Fibroblast of pulmonary artery (primary cell): ENCODE measurements around the gene GKN1.

Source experiments
- DNase-seq: peaks from one replicate; pipeline ENCODE4 v3.0.0-alpha.2; 2010; ENCODE audit warnings: low read depth
- H3K4me3 ChIP-seq: replicated peaks from 2 replicates; pipeline ENCODE4 v1.5.1; 2011; ENCODE audit warnings: low read depth, mild to moderate bottlenecking, control low read depth, low read length, moderate library complexity
- CTCF ChIP-seq: IDR thresholded peaks from 2 replicates; pipeline ENCODE4 v1.5.1; 2011; ENCODE audit warnings: mild to moderate bottlenecking, control low read depth, low read length, inconsistent platforms; ENCODE audit errors: missing control alignments

The GKN1 gene

GRCh38 chr2:68971591-68972231 lies 2.7 kb upstream of the GKN1 start:
- H3K4me3 ChIP-seq, result no peak overlapping the region
- DNase-seq, result peak; percentile 94
- TF ChIP-seq CTCF, result no peak

GRCh38 chr2:68974946-68975665 lies 670 bp downstream of the GKN1 start:
- no peak for TF ChIP-seq CTCF
- peak; percentile 7 for DNase-seq

GRCh38 chr2:68975844-68976243 lies 1.4 kb downstream of the GKN1 start:
- no peak for DNase-seq
- TF ChIP-seq CTCF, result no peak
- no peak overlapping the region for H3K4me3 ChIP-seq

More at GRCh38 chr2:68974946-68975665, 670 bp downstream of the GKN1 start:
- H3K4me3 ChIP-seq, result no peak overlapping the region

GRCh38 chr2:68977453-68977852 lies 3.0 kb downstream of the GKN1 start:
- no peak for TF ChIP-seq CTCF
- H3K4me3 ChIP-seq, result no peak overlapping the region
- no peak for DNase-seq

GRCh38 chr2:68978098-68978497 lies 3.7 kb downstream of the GKN1 start:
- DNase-seq, result no peak
- no peak for TF ChIP-seq CTCF
- no peak overlapping the region for H3K4me3 ChIP-seq

GRCh38 chr2:68980956-68981355 lies 6.5 kb downstream of the GKN1 start:
- no peak for TF ChIP-seq CTCF
- no peak for DNase-seq
- no peak overlapping the region for H3K4me3 ChIP-seq
